Tibial nerve (tissue), 3 donors: ENCODE data around the gene GPATCH2.

Experiments used
- CTCF ChIP-seq, 5 experiments: fragments of 200-600 bp in 3 of 5; fragments of 450-650 bp in 2 of 5; sonication (generic) in 3 of 5; IDR thresholded peaks; one replicate each; pipeline ENCODE4 v1.5.1; 2016 to 2019; ENCODE audit warnings: antibody characterized with exemption in 5 of 5, mild to moderate bottlenecking in 3 of 5, moderate library complexity in 2 of 5
- POLR2A ChIP-seq, 2 donors: fragments of 450-650 bp; IDR thresholded peaks; one replicate each; pipeline ENCODE4 v1.6.1; 2017; ENCODE audit warnings: antibody characterized with exemption in 2 of 2, mild to moderate bottlenecking in 2 of 2, moderate library complexity in 2 of 2

- TF ChIP-seq POLR2A (IDR thresholded peaks at IDR 0.05) (no peak), CTCF (IDR thresholded peaks at IDR 0.05) (no peak)
Measured at GRCh38 chr1:217627431-217627830, 3.5 kb downstream of the GPATCH2 start.
